SK-N-MC (cell line): ENCODE measurements around the gene CSNK1D.

Source experiments
- EZH2 ChIP-seq: fragments of 200-600 bp; sonication (generic); IDR thresholded peaks from one replicate; pipeline ENCODE4 v1.6.1; 2017; ENCODE audit warnings: antibody characterized with exemption
- POLR2AphosphoS5 ChIP-seq: IDR thresholded peaks from 2 replicates; pipeline ENCODE4 v1.6.1; 2012; ENCODE audit warnings: mild to moderate bottlenecking, low read depth, low read length, borderline replicate concordance

GRCh38 chr17:82200743-82201497 lies 72.6 kb downstream of the CSNK1D start:
- no peak for TF ChIP-seq POLR2AphosphoS5
- no peak for TF ChIP-seq EZH2
